ENCODE measurements around the gene C11orf97. TPM values are rescaled to one million over a fixed set of nuclear protein-coding genes. Genes with fewer than 3 reads are reported as not detected.

C11orf97 gene
- total RNA-seq, 1 experiment from 2014 or later, result not detected

GRCh38 chr11:94528551-94528950 lies 16.3 kb downstream of the C11orf97 start:
- no peak for DNase-seq (ENCODE audit: low spot score)
- CTCF ChIA-PET, result no interaction called here
- POLR2A ChIA-PET (ENCODE audit: low non-redundant PET), result no interaction called here
- BruUV-seq (replicated peaks), result no TSS peak
- no peak for TF ChIP-seq EZH2 (IDR thresholded peaks at IDR 0.05; ENCODE audit: borderline replicate concordance, low read depth, low read length, poor library complexity, severe bottlenecking)
- TF ChIP-seq CTCF (conservative IDR thresholded peaks at IDR 0.05; ENCODE audit: low read depth, low read length), result no peak
- Histone ChIP-seq H3K27ac (ENCODE audit: low read depth, low read length, poor library complexity, severe bottlenecking) (no peak overlapping the region), H3K4me1 (ENCODE audit: insufficient read depth, low read length, poor library complexity, severe bottlenecking) (no peaks in the 10 kb centered on the region), H3K36me3 (ENCODE audit: insufficient read depth, low read length, poor library complexity, severe bottlenecking) (no peaks in the 10 kb centered on the region), H3K27me3 (replicated peaks; ENCODE audit: insufficient read depth, low read depth, low read length, poor library complexity) (no peaks in the 10 kb centered on the region), H3K9me3 (ENCODE audit: low read depth, low read length, poor library complexity, severe bottlenecking) (no peaks in the 10 kb centered on the region), H3K4me3 (ENCODE audit: low read depth, low read length, poor library complexity, severe bottlenecking) (no peak overlapping the region)
- intact Hi-C loops (cut with micrococcal nuclease; ENCODE audit: unreplicated experiment), result no loop called here

GRCh38 chr11:94532211-94532610 lies 19.9 kb downstream of the C11orf97 start:
- POLR2A ChIA-PET (ENCODE audit: low non-redundant PET), result no interaction called here
- CTCF ChIA-PET, result no interaction called here
- no peak for TF ChIP-seq CTCF (conservative IDR thresholded peaks at IDR 0.05; ENCODE audit: low read depth, low read length)
- TF ChIP-seq EZH2 (IDR thresholded peaks at IDR 0.05; ENCODE audit: borderline replicate concordance, low read depth, low read length, poor library complexity, severe bottlenecking), result no peak
- no peak overlapping the region for H3K4me3 ChIP-seq (ENCODE audit: low read depth, low read length, poor library complexity, severe bottlenecking)
- DNase-seq (ENCODE audit: low spot score), result no peak
- H3K27ac ChIP-seq (ENCODE audit: low read depth, low read length, poor library complexity, severe bottlenecking), result no peak overlapping the region
- no peaks in the 10 kb centered on the region for H3K27me3 ChIP-seq (replicated peaks; ENCODE audit: insufficient read depth, low read depth, low read length, poor library complexity)
- no peaks in the 10 kb centered on the region for H3K4me1 ChIP-seq (ENCODE audit: insufficient read depth, low read length, poor library complexity, severe bottlenecking)
- BruUV-seq (replicated peaks), result no TSS peak
- no peaks in the 10 kb centered on the region for H3K36me3 ChIP-seq (ENCODE audit: insufficient read depth, low read length, poor library complexity, severe bottlenecking)
- intact Hi-C loops (cut with micrococcal nuclease; ENCODE audit: unreplicated experiment), result no loop called here
- H3K9me3 ChIP-seq (ENCODE audit: low read depth, low read length, poor library complexity, severe bottlenecking), result no peaks in the 10 kb centered on the region

- BruUV-seq (replicated peaks), result no TSS peak
- Histone ChIP-seq H3K4me3 (ENCODE audit: low read depth, low read length, poor library complexity, severe bottlenecking) (no peak overlapping the region), H3K36me3 (ENCODE audit: insufficient read depth, low read length, poor library complexity, severe bottlenecking) (no peaks in the 10 kb centered on the region), H3K27me3 (replicated peaks; ENCODE audit: insufficient read depth, low read depth, low read length, poor library complexity) (no peaks in the 10 kb centered on the region), H3K27ac (ENCODE audit: low read depth, low read length, poor library complexity, severe bottlenecking) (no peak overlapping the region), H3K9me3 (ENCODE audit: low read depth, low read length, poor library complexity, severe bottlenecking) (no peaks in the 10 kb centered on the region), H3K4me1 (ENCODE audit: insufficient read depth, low read length, poor library complexity, severe bottlenecking) (no peaks in the 10 kb centered on the region)
- intact Hi-C loops (cut with micrococcal nuclease; ENCODE audit: unreplicated experiment), result no loop called here
- CTCF ChIA-PET, result no interaction called here
- POLR2A ChIA-PET (ENCODE audit: low non-redundant PET), result no interaction called here
- DNase-seq (ENCODE audit: low spot score), result no peak
- no peak for TF ChIP-seq EZH2 (IDR thresholded peaks at IDR 0.05; ENCODE audit: borderline replicate concordance, low read depth, low read length, poor library complexity, severe bottlenecking)
- TF ChIP-seq CTCF (conservative IDR thresholded peaks at IDR 0.05; ENCODE audit: low read depth, low read length), result no peak
Measured at GRCh38 chr11:94533206-94533605, 20.9 kb downstream of the C11orf97 start.

Measured in A673 (cell line).